Smooth muscle cell of the brain vasculature (primary cell): ENCODE data around the gene ANXA6.

Experiments used
- DNase-seq: peaks from one replicate; pipeline ENCODE4 v3.0.0-alpha.2; 2012; ENCODE audit warnings: low read depth, low spot score

ANXA6 gene

DNA sequence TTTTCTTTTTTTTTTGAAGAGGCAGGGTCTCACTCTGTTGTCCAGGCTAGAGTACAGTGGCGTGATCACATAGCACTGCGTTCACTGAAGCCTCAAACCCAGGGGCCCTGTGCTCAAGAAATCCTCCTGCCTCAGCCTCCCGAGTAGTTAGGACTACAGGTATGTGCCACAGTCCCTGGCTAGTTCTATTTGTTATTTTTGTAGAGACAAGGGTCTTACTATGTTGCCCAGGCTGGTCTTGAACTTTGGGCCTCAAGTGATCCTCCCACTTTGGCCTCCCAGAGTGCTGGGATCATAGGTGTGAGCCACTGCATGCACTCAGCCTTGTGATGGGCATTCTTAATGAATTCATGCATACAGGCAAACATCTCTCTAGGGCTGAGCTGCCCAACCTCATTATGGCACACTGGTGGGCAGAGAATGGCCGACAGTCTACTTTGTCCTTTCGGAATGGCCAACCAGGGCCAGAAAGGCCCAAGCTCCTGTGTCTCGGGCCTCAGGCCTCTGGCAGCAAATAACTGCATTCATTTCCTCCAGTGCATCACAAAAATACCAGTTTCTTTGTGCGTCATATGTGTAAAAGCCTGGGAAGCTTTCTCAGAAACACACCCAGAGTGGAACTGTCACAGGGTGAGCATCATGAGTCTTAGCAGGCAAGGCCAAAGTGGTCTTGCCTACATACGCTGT lies 27.2 kb downstream of the ANXA6 start:
- no peak for DNase-seq

DNA sequence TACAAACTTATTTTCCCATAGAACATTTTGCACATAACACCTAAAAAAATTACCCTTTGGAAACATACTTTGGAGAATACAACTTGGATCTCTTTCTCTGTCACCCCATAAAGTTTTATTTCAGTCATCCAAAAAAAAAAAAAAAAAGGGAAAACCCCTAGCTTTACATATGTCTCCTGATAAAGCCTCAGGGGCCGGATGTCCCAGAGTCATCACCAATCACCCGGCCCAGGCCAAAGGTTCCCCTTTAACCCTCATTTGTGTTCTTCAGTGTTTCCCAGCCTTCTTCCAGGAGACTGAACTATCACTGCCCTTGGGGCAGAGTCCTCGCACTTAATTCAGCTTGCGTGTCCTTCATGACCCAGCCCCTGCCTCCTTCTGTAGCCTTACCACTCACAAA lies 28.8 kb downstream of the ANXA6 start:
- no peak for DNase-seq

DNA sequence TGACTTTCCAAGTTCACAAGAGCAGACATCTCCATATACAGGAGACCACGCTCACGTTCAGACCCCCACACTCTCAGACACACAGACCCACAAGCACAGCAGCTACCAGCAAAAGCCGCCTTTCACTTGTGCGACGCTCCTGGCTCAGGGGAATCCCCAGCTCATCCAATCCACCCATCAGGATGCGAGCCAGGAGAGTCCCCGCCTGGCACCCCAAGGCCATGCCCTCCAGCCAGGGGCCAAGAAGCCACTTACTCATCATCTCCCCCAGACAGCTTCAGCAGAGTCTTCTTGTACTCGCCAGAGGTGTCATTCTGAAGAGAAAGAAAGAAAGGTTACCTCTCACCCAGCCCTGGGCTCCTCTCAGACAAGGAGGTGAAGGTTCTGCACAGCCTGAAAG lies 29.7 kb downstream of the ANXA6 start:
- no peak for DNase-seq

DNA sequence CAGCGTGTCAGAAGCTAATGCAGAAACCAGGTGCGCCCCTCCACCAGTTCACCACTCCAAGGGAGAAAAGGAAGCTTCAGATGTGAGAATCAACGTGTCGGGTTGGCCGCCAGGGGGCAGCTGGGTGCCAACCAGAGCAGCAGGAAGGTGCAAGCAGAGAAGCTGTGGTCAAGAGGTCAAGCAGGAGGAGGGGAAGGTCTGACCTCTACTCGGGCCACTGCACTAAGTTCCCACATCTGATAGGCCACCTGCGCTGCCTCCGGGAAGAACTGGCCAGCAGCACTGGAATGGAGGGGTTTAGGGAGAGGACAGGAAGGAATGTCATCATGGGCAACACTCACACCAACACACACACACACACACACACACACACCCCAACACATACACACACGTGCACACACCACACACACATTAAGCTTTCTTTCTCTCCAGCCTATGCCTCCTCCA lies 31.4 kb downstream of the ANXA6 start:
- DNase-seq, result no peak

DNA sequence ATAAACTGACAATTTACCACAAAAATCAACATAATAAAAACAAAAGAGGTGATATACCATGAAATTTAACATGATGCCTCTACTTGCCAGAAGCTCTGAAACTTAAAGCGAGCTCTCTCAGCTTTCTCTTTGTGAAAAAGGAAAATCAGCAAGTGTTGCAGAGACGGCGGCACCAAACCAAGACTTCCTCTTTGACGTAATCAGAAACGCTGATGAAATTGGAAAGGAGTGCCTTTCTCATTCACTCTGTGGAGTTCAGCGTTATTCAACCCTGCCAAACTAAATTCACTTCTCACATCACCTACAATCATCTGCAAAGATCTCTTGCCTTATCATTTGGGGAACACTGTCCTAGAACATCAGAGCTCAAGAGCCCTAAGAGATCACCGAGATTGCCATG lies 32.2 kb downstream of the ANXA6 start:
- no peak for DNase-seq

DNA sequence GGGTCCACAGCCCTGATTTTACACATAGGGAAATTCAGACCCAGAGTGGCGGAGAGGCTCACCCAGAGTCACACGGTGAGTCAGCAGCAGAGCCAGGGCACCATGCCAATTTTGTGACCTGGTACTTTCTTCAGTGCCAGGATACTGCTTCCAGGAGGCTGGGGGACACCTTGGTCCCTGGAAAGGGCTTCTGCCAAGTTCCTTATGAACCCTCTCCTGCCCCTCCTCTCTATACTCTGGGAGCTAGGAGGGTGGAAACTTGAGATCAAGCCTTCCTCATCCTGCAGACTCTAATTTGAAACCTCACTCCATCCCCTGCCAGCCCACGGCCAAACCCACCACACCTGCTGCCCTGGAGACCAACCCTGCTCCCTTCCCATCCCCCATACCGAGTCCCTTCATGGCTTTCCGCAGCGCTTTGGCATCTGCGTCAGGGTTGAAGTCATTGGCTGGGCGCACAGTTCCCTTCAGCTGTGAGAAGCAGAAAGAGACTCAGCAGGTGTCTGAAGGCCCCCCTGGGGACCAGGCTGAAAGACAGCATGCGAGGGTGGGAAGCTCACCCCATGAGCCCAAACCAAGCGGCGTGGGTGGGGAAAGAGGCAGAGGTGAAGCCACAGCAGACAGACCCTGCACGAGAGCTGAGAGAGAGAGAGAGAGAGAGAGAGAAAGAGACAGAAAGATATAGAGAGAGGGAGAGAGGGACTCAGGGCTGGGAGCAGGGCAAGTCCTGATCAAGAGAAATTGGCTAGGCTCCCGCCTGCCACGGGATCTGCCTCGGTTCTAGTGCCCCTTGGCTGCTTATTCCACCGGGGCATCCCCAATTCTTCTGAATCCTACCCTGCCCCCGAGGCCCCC lies 33.5 kb downstream of the ANXA6 start:
- DNase-seq, result no peak

DNA sequence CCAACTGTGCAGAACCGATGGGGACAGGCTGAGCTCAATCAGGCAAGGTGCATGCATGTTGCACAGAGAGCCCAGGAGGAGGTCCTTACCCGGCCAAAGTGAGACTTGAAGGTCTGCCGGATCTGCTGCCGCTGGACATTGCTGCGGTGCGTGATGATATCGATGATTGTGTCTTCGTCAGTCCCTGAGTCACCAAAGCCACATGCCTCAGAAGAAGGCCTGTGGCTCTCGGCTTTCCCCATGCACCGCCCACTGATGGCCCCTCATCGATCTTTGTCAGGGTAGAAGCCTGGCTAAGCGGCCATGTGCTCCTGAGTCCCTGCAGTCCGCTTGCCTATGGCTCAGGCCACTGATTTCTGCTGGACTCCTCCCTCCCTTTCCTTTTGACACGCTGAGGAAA lies 34.8 kb downstream of the ANXA6 start:
- DNase-seq, result no peak

DNA sequence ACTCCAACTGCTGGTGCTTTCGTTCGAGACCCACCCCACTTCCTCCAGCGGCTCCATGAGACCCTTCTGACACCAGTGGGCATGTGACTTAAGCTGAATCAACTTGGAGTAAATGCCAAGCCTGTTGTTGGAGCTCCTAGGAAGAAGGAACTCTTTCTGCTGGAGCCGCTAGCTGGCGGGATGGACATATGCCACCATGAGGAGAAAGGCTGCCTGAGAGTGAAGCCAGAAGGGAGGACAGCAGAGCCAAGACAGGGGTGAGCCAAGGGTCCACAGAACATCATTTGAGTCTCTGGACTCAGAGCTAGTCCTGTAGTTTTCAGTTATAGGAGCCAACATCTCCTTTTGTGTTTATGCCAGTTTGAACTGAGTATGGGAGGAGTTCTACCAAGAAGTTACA lies 35.9 kb downstream of the ANXA6 start:
- no peak for DNase-seq

DNA sequence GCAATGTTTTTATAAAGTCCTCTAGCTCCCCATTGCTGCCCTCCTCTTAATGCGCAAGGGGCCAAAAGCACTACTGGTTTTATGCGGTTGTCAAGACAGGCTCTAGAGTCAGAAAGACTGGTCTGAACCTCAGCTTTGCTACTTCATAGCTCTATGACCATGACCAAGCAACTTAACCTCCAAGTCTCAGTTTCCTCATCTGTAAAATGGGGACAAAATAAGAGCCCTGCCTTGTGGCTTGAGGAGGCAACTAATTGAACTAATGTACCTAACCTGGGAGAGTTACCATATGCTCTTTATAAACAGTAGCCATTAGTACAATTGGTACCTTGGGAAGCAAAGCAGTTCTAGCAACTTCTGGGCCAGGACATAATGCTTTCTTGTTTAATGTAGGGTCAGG lies 36.5 kb downstream of the ANXA6 start:
- no peak for DNase-seq

DNA sequence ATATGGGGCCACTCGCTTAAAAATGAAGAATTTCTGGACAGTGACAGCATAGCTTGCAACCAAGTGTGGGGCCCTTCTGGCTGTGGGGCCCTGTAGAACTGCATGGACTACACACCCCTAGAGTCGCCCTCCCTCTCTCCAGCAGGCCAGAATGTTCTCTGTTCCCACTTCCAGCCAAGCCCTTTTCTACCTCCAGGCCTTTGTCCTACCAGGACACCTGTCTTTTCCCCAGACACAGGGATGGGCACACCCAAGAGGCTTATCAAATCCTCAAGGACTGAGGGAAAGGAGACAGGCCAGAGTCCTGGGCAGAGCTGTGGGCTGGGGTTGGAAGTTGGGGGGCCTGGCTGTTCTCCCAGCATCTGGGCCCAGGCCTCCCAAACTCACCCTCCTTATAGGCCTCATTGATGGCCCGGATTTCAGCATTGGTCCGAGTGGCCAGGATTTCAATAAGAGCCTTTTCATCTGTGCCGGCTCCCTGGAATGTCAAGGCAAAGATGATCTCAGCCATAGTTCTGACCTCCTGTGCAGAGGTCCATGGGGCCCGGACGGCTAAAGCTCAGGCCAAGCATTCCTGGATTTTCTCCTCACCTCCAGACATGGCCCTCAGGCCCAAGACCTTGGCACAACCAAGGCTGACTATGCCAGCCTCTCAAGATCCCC lies 38.5 kb downstream of the ANXA6 start:
- no peak for DNase-seq

DNA sequence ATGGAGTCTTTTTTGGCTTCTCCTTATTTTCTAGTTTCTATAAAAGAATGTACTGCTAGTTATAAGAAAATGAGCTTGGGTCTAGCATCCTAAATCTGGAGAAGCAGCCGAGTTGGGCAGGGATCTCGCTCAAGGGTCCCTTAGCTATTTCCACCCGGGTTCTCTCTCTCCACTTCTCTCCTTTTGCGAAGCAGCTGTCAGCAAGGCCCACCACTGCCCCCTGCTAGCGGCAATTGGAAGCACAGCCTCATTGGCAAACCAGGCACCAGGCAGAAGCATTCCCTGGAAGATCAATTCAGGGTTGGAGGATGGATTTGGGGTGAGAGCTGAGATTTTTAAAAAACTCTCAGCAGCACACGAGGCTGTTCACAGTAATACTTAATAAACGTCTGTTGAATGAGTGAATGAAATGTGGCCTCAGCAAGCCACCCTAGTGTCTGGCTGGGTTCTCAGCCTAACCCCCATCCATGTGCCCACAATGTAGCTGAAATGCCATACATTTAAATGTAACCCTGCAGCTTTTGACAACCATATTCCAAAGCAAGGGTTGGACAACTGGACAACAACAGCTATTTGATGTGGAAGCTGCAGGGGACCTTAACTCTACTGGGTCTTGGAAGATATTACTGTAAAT lies 42.2 kb downstream of the ANXA6 start:
- no peak for DNase-seq

DNA sequence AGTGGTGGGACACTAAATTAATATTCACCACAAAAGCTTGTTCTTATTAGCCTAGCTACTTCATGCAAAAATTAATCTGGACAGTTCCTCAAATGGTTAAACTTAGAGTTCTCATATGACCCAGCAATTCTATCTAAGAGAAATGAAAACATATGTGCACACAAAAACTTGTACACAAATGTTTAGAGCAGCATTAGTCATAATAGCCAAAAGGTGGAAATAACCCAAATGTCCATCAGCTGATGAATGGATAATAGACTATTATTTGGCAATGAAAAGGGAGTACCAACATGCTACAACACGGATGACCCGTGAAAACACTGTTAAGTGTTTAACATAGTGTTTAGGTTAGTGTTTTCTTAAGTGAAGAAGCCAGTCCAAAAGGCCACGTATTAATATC lies 43.9 kb downstream of the ANXA6 start:
- DNase-seq, result no peak

DNA sequence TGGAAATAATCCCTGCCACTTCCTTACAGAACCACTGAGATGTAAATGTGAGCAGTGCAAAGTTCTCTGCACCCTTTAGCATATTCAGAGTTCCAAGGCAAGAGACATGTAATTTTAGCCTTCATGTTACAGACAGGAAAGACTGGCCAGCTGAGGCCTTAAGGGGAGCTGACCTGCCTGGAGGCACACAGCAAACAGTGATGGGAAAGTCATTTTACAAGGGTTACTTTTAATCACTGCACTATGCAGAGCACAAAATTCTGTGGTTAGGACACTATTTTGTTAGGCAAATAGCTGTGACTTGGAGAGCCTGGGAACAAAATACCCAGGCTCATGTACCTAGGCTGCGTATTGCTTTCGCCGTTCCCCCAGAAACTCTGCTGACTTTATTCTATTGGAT lies 46.6 kb downstream of the ANXA6 start:
- no peak for DNase-seq

DNA sequence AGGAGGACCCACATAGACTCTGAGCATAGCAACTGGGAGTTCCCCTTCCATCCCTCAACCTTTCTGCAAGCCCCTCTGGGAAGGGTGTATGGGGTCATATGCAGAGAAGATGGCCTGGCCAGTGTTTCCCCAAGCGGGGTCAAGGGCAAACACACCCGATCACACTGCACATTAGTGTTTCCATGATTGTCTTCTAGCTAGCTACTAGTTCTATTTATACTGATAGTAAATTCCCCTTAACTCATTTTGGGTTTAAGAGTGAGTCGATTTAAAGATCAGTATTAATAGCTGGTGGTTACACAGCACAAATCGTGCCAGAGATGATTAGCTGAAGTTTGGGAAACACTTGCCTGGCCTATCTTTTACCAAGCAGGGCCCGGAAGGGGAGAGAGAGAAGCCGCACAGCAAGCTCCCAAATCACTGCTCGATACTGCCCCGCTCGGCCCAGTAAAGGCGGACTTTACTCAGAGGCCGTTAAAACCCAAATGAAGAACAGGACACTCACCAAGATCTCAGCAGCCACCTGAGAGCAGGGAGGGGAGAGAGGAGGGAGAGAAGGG lies 47.4 kb downstream of the ANXA6 start:
- DNase-seq, result no peak

DNA sequence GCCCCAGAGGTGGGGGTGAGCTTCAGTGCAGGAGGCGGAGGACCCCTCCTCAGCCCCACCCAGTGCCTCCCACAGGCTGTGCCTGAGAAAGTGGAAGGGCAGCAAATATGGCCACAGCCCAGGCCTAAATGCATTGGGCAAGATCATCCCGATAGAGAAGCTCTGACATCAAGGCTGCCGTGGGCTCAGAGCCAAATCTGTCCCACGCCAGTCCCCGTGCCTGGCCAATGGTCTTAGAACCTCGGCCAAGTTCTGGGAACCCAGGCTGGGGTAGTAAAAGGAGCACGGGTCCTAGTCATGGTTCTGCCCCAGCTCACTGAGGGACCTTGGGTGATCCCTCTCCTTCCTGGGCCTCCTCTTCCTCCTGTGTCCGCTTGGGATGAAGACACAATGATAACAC lies 49.0 kb downstream of the ANXA6 start:
- no peak for DNase-seq

DNA sequence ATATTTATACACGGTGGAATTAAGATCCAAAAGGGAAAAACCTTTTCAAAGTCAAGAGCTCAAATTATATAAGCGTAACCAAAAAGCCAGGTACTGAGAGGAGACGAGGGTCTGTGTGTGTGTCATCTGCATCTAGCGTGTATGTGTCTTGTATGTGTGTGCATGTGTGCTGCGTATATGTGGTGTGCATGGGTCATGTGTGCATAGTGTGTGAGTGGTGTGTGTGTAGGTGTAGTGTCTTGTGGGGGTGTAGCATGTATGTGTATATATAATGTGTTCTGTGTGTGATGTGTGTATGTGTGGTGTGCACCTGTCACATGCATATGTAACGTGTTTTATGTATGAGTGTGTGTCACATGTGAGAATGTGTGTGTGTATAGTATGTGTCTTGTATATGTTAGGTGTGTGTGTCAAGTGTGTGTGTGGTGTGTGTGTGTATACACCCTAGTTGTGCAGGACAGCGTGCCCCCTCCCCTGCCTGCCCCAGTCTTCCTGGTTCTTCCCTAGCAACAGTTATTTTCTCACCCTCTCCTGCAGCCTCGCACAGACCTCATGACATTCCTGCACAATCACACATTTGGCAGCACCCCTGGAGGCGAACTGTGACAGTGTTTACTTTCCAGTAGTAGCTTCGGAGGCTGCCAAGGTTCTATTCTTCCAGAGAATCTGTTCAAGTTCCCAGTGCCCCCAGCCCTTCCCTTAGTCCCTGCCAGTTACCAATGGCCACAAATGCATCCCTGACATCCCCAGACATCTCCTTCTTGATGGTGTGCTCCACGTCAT lies 49.6 kb downstream of the ANXA6 start:
- no peak for DNase-seq

DNA sequence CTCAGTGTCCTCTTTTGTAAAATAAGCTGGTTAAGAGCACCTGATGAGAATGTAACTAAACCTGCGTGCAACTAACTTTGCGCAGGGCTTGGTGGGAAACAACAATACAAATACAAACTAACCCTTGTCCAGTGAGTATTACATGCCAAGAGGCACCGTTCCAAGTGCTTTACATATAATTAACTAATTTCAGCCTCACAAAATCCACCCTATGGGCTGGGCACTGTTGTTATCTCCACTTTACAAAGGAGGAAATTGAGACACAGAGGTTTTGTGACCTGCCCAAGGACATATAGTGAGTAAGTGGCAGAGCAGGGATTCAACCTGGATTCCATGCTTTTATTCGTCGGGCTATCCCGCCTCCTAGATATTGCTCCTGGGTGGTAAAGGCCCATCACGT lies 50.5 kb downstream of the ANXA6 start:
- DNase-seq, result no peak

DNA sequence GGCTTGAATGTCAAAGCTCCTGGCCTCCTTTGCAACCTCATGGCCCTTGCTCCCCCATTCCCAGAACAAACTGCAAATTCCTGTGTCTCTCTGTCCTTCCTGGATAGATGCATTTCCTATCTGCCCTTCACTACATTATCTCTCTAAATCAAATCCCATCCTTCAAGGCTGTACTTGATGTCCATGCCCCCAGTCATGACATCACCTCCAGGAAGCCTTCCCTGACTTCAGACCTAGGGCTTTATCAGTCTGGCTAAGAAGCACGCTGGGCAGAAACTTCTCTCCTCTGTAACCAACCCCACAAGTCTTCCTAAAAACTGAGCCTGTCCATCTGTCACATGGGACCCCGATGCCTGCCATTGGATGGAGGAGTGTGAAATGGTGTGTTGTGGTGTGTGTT lies 51.1 kb downstream of the ANXA6 start:
- DNase-seq, result no peak

DNA sequence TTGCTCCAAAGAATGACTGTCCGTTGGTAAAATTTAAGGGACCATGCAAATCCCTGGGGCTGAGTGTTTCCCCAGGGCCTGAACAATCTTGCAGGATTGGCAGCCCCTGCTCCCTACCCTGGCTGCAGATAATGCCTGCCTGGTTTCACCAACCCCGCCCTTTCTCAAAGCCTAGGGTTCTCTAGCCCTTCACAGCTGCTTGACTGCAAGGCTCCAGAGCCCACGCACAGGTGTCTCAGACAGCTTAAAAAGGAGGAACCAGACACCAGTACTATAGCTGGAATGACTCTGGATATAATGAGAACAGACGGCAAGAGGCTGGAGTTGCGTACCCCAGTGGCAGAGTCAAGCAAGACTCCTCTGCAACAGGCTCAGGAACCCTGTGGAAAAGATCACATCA lies 51.5 kb downstream of the ANXA6 start:
- no peak for DNase-seq

DNA sequence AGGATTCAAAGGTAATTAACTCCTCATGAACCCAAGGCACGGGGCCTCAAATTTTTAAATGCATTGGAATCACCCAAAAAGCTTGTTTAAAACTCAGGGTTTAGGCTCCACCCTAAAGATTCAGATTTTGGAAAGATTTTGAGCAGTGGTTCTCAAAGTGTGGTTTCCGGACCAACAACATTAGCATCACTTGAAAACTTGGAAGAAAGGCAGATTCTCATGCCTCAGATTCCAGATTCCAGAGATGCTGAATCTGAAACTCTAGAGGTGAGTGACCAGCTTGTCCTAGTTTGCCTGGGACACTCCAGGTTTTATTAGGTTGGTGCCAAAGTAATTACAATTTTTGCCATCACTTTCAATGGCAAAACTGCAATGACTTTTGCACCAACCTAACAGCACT lies 52.0 kb downstream of the ANXA6 start:
- no peak for DNase-seq

DNA sequence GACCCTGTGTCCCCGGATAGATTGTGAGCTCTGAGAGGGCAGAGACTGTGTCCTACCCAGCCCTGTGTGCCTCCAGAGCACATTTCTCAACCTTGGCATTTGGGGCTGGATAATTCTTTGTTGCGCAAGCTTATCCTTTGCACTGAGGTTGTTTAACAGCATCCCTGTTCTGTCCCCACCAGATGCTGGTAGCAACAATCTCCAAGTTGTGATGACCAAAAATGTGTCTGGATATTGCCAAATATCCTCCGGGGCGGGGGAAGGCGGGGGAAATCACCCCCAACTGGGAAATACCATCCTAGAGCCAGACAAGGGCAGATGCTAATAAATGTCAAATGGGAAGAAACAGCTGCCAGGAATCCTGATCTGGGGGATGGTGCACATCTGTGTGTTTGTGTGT lies 52.8 kb downstream of the ANXA6 start:
- no peak for DNase-seq
